H1 (cell line): ENCODE results near the gene SERPINA10. TPM values are rescaled to one million over a fixed set of nuclear protein-coding genes. Genes with fewer than 3 reads are reported as not detected.

Experiments used
- CTCF ChIA-PET: fragments of 300-600 bp; sonication (Branson Sonifier 250); formaldehyde crosslinking; loops from one replicate; lab custom pipeline; 2021; ENCODE audit not compliant: partially characterized antibody; lab: Charles Lee
- POLR2A ChIA-PET: fragments of 300-600 bp; sonication (Branson Sonifier 250); formaldehyde crosslinking; loops from one replicate; lab custom pipeline; 2021; ENCODE audit warnings: inconsistent platforms; ENCODE audit not compliant: partially characterized antibody; lab: Charles Lee
- DNase-seq, 2 experiments: peaks; one replicate each; pipeline versions ENCODE4 v3.0.0 to v3.0.0-alpha.2; 2010 to 2022; ENCODE audit warnings: low spot score in 2 of 2, low read depth in 1 of 2, mixed read lengths in 1 of 2
- FAIRE-seq: peaks from 2 replicates; lab custom pipeline; 2011; peaks lifted over from hg19 to GRCh38; lab: Jason Lieb, UNC
- H2AFZ ChIP-seq: 2 replicates; pipeline ENCODE4 v1.8.1; 2012; ENCODE audit warnings: low read length, inconsistent platforms
- H2AK5ac ChIP-seq: 2 replicates; pipeline ENCODE4 v1.6.1; 2013; ENCODE audit warnings: low read depth, low read length
- H2BK120ac ChIP-seq: replicated peaks from 2 replicates; pipeline ENCODE3; 2013; ENCODE audit warnings: low read depth, low read length, inconsistent platforms
- H2BK12ac ChIP-seq: 2 replicates; pipeline ENCODE4 v1.6.1; 2013; ENCODE audit warnings: low read depth, low read length
- H2BK15ac ChIP-seq: 2 replicates; pipeline ENCODE4 v1.6.1; 2013; ENCODE audit warnings: low read length
- H2BK20ac ChIP-seq: 2 replicates; pipeline ENCODE4 v1.6.1; 2013; ENCODE audit warnings: low read length
- H2BK5ac ChIP-seq: 2 replicates; pipeline ENCODE4 v1.6.1; 2013; ENCODE audit warnings: low read depth, low read length
- H3K14ac ChIP-seq: 2 replicates; pipeline ENCODE4 v1.6.1; 2013; ENCODE audit warnings: inconsistent platforms; ENCODE audit not compliant: insufficient read length
- H3K18ac ChIP-seq: 2 replicates; pipeline ENCODE4 v1.6.1; 2013; ENCODE audit warnings: low read length; ENCODE audit errors: extremely low read depth
- H3K23ac ChIP-seq: 2 replicates; pipeline ENCODE4 v1.6.1; 2013; ENCODE audit warnings: inconsistent platforms; ENCODE audit not compliant: insufficient read length
- H3K23me2 ChIP-seq: 2 replicates; pipeline ENCODE4 v1.6.1; 2013; ENCODE audit warnings: low read depth, low read length
- H3K27ac ChIP-seq: 2 replicates; pipeline ENCODE4 v1.6.1; 2011; ENCODE audit warnings: low read depth, low read length, inconsistent platforms
- H3K27me3 ChIP-seq, 4 experiments: replicated peaks in 1 of 4; 1 replicate in 1 of 4; 2 replicates in 3 of 4; pipeline versions ENCODE4 v1.6.1 to v1.8.1; 2011 to 2013; ENCODE audit warnings: low read length in 3 of 4, mild to moderate bottlenecking in 3 of 4, inconsistent platforms in 2 of 4, mixed read lengths in 2 of 4, moderate library complexity in 1 of 4; ENCODE audit not compliant: control insufficient read depth in 3 of 4, insufficient read depth in 3 of 4; ENCODE audit errors: extremely low read depth in 1 of 4
- H3K36me3 ChIP-seq, 4 experiments: 2 replicates each; pipeline versions ENCODE4 v1.6.1 to v1.8.1; 2011 to 2013; ENCODE audit warnings: mild to moderate bottlenecking in 4 of 4, low read length in 3 of 4, moderate library complexity in 2 of 4, control low read depth in 1 of 4, inconsistent platforms in 1 of 4; ENCODE audit not compliant: insufficient read depth in 4 of 4, control insufficient read depth in 2 of 4
- H3K4ac ChIP-seq: replicated peaks from 2 replicates; pipeline ENCODE3; 2013; ENCODE audit warnings: low read length, low read depth, mixed read lengths, inconsistent platforms; ENCODE audit not compliant: insufficient read length
- H3K4me1 ChIP-seq, 4 experiments: replicated peaks in 1 of 4; 1 replicate in 1 of 4; 2 replicates in 3 of 4; pipeline versions ENCODE4 v1.6.1 to v1.8.1; 2011 to 2013; ENCODE audit warnings: low read length in 3 of 4, inconsistent platforms in 2 of 4, mixed read lengths in 1 of 4; ENCODE audit not compliant: insufficient read depth in 4 of 4, control insufficient read depth in 3 of 4
- H3K4me2 ChIP-seq, 2 experiments: 2 replicates each; pipeline versions ENCODE4 v1.6.1 to v1.8.1; 2011 to 2013; ENCODE audit warnings: low read depth in 2 of 2, low read length in 2 of 2, control low read depth in 1 of 2, inconsistent platforms in 1 of 2, mild to moderate bottlenecking in 1 of 2; ENCODE audit not compliant: insufficient read depth in 1 of 2
- H3K4me3 ChIP-seq, 4 experiments: fragments of 200-600, 300-600 bp in 1 of 4; sonication (generic), shearing (Covaris generic), sonication (Bioruptor Twin) in 1 of 4; 2 replicates each; pipeline versions ENCODE4 v1.5.1 to v1.8.1; 2011 to 2016; ENCODE audit warnings: low read length in 4 of 4, low read depth in 3 of 4, control low read depth in 2 of 4, inconsistent platforms in 2 of 4, mild to moderate bottlenecking in 2 of 4, mixed read lengths in 1 of 4, moderate library complexity in 1 of 4; ENCODE audit not compliant: insufficient read depth in 2 of 4; ENCODE audit errors: extremely low read depth in 1 of 4
- H3K56ac ChIP-seq: replicated peaks from 2 replicates; pipeline ENCODE3; 2013; ENCODE audit warnings: low read depth, mild to moderate bottlenecking, mixed read lengths, low read length, inconsistent platforms; ENCODE audit not compliant: insufficient read length
- H3K79me1 ChIP-seq: 2 replicates; pipeline ENCODE4 v1.6.1; 2013; ENCODE audit warnings: low read depth, low read length, control low read depth
- H3K79me2 ChIP-seq, 2 experiments: 2 replicates each; pipeline versions ENCODE4 v1.6.1 to v1.8.1; 2012 to 2013; ENCODE audit warnings: low read length in 2 of 2, mild to moderate bottlenecking in 2 of 2, inconsistent platforms in 1 of 2; ENCODE audit not compliant: insufficient read depth in 2 of 2, control insufficient read depth in 1 of 2
- H3K9ac ChIP-seq, 4 experiments: replicated peaks in 1 of 4; 1 replicate in 1 of 4; 2 replicates in 3 of 4; pipeline versions ENCODE4 v1.6.1 to v1.8.1; 2011 to 2013; ENCODE audit warnings: low read depth in 3 of 4, low read length in 3 of 4, control low read depth in 2 of 4, mild to moderate bottlenecking in 2 of 4, moderate library complexity in 2 of 4, inconsistent platforms in 1 of 4; ENCODE audit errors: extremely low read depth in 1 of 4
- H3K9me3 ChIP-seq, 2 experiments: 2 replicates each; pipeline versions ENCODE4 v1.6.1 to v1.8.1; 2012 to 2013; ENCODE audit warnings: mild to moderate bottlenecking in 2 of 2, moderate library complexity in 2 of 2, control low read depth in 1 of 2, inconsistent platforms in 1 of 2, low read depth in 1 of 2, low read length in 1 of 2, mixed read lengths in 1 of 2; ENCODE audit not compliant: insufficient read depth in 2 of 2
- H4K20me1 ChIP-seq, 2 experiments: replicated peaks in 1 of 2; 2 replicates each; pipeline versions ENCODE3 to v1.8.1; 2011 to 2013; ENCODE audit warnings: inconsistent platforms in 2 of 2, low read length in 2 of 2, mild to moderate bottlenecking in 1 of 2; ENCODE audit not compliant: insufficient read depth in 2 of 2, control insufficient read depth in 1 of 2
- H4K5ac ChIP-seq: 2 replicates; pipeline ENCODE4 v1.6.1; 2013; ENCODE audit warnings: low read length, low read depth, mixed read lengths, inconsistent platforms; ENCODE audit not compliant: insufficient read length
- H4K8ac ChIP-seq: 2 replicates; pipeline ENCODE4 v1.8.0; 2013; ENCODE audit warnings: mild to moderate bottlenecking, moderate library complexity, low read length, inconsistent platforms; ENCODE audit not compliant: insufficient read depth; ENCODE audit errors: extremely low read depth
- H4K91ac ChIP-seq: replicated peaks from 2 replicates; pipeline ENCODE3; 2013; ENCODE audit warnings: low read length, mixed read lengths, inconsistent platforms; ENCODE audit not compliant: insufficient read length
- ASH2L ChIP-seq: fragments of 200-600, 300-600 bp; sonication (generic); IDR thresholded peaks from one replicate; pipeline ENCODE4 v1.7.1; 2017; ENCODE audit warnings: low read length
- GABPA ChIP-seq: IDR thresholded peaks from 2 replicates; pipeline ENCODE4 v1.6.1; 2011; ENCODE audit warnings: mild to moderate bottlenecking, low read length, moderate library complexity, borderline replicate concordance; ENCODE audit not compliant: insufficient read depth
- HDAC2 ChIP-seq, 2 experiments: fragments of 300-600 bp in 1 of 2; sonication (generic) in 1 of 2; IDR thresholded peaks; 2 replicates each; pipeline ENCODE4 v1.6.1; 2011 to 2012; ENCODE audit warnings: low read depth in 2 of 2, low read length in 2 of 2, mild to moderate bottlenecking in 2 of 2, moderate library complexity in 2 of 2, borderline replicate concordance in 1 of 2, inconsistent platforms in 1 of 2
- JUN ChIP-seq: IDR thresholded peaks from 2 replicates; pipeline ENCODE4 v1.6.1; 2011; ENCODE audit warnings: low read depth, mild to moderate bottlenecking, improper control_type of control experiment, low read length
- KDM4A ChIP-seq: IDR thresholded peaks from one replicate; pipeline ENCODE4 v1.7.1; 2012; ENCODE audit warnings: low read depth, mild to moderate bottlenecking, moderate library complexity, low read length, inconsistent platforms; ENCODE audit not compliant: severe bottlenecking
- KDM5A ChIP-seq: fragments of 200-600 bp; IDR thresholded peaks from 2 replicates; pipeline ENCODE4 v1.7.1; 2012; ENCODE audit warnings: mild to moderate bottlenecking, low read length, inconsistent platforms, mixed read lengths
- POLR2AphosphoS5 ChIP-seq: IDR thresholded peaks from 2 replicates; pipeline ENCODE4 v1.6.1; 2011; ENCODE audit warnings: low read depth, low read length
- RAD21 ChIP-seq, 2 experiments: IDR thresholded peaks in 1 of 2; conservative IDR thresholded peaks in 1 of 2; 2 replicates each; pipeline ENCODE4 v1.6.1; 2011; ENCODE audit warnings: low read depth in 2 of 2, low read length in 2 of 2, improper control_type of control experiment in 1 of 2, inconsistent platforms in 1 of 2, mild to moderate bottlenecking in 1 of 2, moderate library complexity in 1 of 2
- RBBP5 ChIP-seq: IDR thresholded peaks from 2 replicates; pipeline ENCODE4 v1.7.1; 2012; ENCODE audit warnings: low read depth, mild to moderate bottlenecking, inconsistent platforms, low read length, moderate library complexity, borderline replicate concordance
- SAP30 ChIP-seq: fragments of 300-600 bp; sonication (generic); IDR thresholded peaks from 2 replicates; pipeline ENCODE4 v1.7.1; 2012; ENCODE audit warnings: low read length, moderate library complexity, mild to moderate bottlenecking, inconsistent platforms; ENCODE audit not compliant: insufficient read depth, insufficient replicate concordance
- TCF12 ChIP-seq: IDR thresholded peaks from 2 replicates; pipeline ENCODE4 v1.6.1; 2011; ENCODE audit warnings: low read depth, mild to moderate bottlenecking, low read length
- WGBS, 2 experiments: shearing (Covaris generic) in 1 of 2; methylation state at CpG; one replicate each; pipeline versions ENCODE4 v1.1.6 to v1.1.7; 2013 to 2015; ENCODE audit warnings: low lambda C conversion rate in 2 of 2, mixed read lengths in 2 of 2, inconsistent platforms in 1 of 2, low coverage in 1 of 2, missing lambda C conversion rate in 1 of 2; ENCODE audit not compliant: insufficient replicate concordance in 2 of 2, insufficient coverage in 1 of 2, insufficient read length in 1 of 2; ENCODE audit errors: extremely low coverage in 1 of 2, missing lambda C conversion rate in 1 of 2; 5-methylcytosine and 5-hydroxymethylcytosine counted together
- polyA plus RNA-seq, 7 experiments: library from polyadenylated mRNA; depleted of rRNA in 3 of 7; stranded (reverse) in 5 of 7; unstranded in 2 of 7; fragments of >200 nt in 5 of 7; fragments of 200-250 nt in 2 of 7; gene quantifications; 1 replicate in 5 of 7; 2 replicates in 1 of 7; 4 replicates in 1 of 7; pipeline versions ENCODE4 v1.2.1 to v1.2.3, GENCODE V29; 2011 to 2013; ENCODE audit warnings: missing spikeins in 2 of 7, mixed read lengths in 2 of 7
- total RNA-seq: library from RNA; stranded (reverse); fragmentation: NEBNext Ultra II Directional; extraction: Animal tissue kit (Norgen Biotek cat#: 25700); gene quantifications from 2 replicates; pipeline ENCODE4 v1.2.1, GENCODE V29; 2021

SERPINA10 gene
- total and polyA plus RNA-seq, 2 of the 8 experiments (the other 6 are each of a cell fraction or from before 2014, with no cell fraction given): not detected

- Histone ChIP-seq H3K18ac (no peak overlapping the region), H3K4me2 (no peak overlapping the region), H3K9ac (no peak overlapping the region), H3K36me3 (no peaks in the 10 kb centered on the region), H3K4me3 (no peak overlapping the region), H3K14ac (no peak overlapping the region), H3K23ac (no peak overlapping the region), H3K79me1 (no peaks in the 10 kb centered on the region), H3K27ac (no peak overlapping the region), H3K23me2 (no peaks in the 10 kb centered on the region), H4K5ac (no peak overlapping the region), H4K91ac (no peak overlapping the region), H3K27me3 (no peaks in the 10 kb centered on the region), H2BK15ac (no peak overlapping the region), H3K4me1 (no peaks in the 10 kb centered on the region), H3K79me2 (no peaks in the 10 kb centered on the region), H2BK120ac (no peak overlapping the region), H2BK12ac (no peak overlapping the region), H2BK20ac (no peak overlapping the region), H3K9me3 (peaks cover 9 to 10% of the 10 kb centered on the region in 2 experiments; a peak in 3 of 4 replicates), H4K20me1 (no peaks in the 10 kb centered on the region), H3K56ac (no peak overlapping the region), H2AK5ac (no peak overlapping the region), H3K4ac (no peak overlapping the region), H2BK5ac (no peak overlapping the region), H4K8ac (no peak overlapping the region; the same call in 1 of the 2 replicates), H2AFZ (no peak overlapping the region)
- no peak for FAIRE-seq
- 91% methylated on average over 6 of the region's 6 CpGs; no CpG with 5 or more reads in 1 of the 2 experiments for WGBS, 2 experiments
- DNase-seq: no peak
- TF ChIP-seq GABPA (no peak), POLR2AphosphoS5 (no peak), RAD21 (IDR thresholded peaks at IDR 0.05 in 1 of 2, conservative IDR thresholded peaks at IDR 0.05 in 1 of 2; ENCODE audit: low read depth in 2 of 2, low read length in 2 of 2) (no peak), KDM5A (no peak), ASH2L (no peak), RBBP5 (no peak), HDAC2 (IDR thresholded peaks at IDR 0.05; ENCODE audit: borderline replicate concordance in 1 of 2, low read depth in 2 of 2, low read length in 2 of 2) (no peak), SAP30 (no peak), KDM4A (no peak), TCF12 (no peak), JUN (no peak)
- CTCF ChIA-PET: interaction anchor here (0.5 to 4.3 kb wide), 8 partner anchors 11 to 252 kb away, joined by 3 to 39 read pairs (median 4); partner anchors contain the start of gene SERPINA10
- POLR2A ChIA-PET: no interaction called here
These were observed 11.2 kb upstream of the SERPINA10 start for GRCh38 chr14:94304243-94304642.
